ENCODE results near the gene PKDCC.

DNA sequence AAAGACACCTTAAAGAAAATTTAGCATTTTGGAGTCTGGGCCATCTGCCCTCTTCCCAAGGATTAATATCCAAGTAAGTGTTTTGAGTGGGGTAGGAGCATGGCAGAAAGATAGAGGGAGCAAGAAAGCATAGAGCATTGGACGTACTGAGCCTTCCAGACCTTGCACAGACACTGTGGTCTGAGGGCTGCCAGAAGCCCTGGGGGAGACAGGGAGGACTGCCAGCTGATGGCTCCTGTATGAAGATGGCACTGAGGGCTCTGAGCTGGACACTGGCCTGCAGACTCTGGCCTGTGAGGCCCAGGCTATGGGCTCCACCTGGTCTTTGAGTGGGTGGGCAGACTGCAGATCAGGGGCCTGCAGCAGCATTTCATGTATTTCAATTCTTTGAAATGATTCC, 2.9 kb upstream of the PKDCC start:
- no peak for TF ChIP-seq SIX5 (IDR thresholded peaks at IDR 0.05; ENCODE audit: low read depth, low read length, severe bottlenecking)
- TF ChIP-seq PAX5 (IDR thresholded peaks at IDR 0.05; ENCODE audit: borderline replicate concordance, low read depth, low read length) = no peak
- no peak for TF ChIP-seq POLR2A (IDR thresholded peaks at IDR 0.05; ENCODE audit: low read depth, low read length)
- TF ChIP-seq, protein P1, sequence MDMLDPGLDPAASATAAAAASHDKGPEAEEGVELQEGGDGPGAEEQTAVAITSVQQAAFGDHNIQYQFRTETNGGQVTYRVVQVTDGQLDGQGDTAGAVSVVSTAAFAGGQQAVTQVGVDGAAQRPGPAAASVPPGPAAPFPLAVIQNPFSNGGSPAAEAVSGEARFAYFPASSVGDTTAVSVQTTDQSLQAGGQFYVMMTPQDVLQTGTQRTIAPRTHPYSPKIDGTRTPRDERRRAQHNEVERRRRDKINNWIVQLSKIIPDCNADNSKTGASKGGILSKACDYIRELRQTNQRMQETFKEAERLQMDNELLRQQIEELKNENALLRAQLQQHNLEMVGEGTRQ (IDR thresholded peaks at IDR 0.05; ENCODE audit: borderline replicate concordance, low read depth, low read length) = no peak
- TF ChIP-seq, protein P2, sequence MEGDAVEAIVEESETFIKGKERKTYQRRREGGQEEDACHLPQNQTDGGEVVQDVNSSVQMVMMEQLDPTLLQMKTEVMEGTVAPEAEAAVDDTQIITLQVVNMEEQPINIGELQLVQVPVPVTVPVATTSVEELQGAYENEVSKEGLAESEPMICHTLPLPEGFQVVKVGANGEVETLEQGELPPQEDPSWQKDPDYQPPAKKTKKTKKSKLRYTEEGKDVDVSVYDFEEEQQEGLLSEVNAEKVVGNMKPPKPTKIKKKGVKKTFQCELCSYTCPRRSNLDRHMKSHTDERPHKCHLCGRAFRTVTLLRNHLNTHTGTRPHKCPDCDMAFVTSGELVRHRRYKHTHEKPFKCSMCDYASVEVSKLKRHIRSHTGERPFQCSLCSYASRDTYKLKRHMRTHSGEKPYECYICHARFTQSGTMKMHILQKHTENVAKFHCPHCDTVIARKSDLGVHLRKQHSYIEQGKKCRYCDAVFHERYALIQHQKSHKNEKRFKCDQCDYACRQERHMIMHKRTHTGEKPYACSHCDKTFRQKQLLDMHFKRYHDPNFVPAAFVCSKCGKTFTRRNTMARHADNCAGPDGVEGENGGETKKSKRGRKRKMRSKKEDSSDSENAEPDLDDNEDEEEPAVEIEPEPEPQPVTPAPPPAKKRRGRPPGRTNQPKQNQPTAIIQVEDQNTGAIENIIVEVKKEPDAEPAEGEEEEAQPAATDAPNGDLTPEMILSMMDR (IDR thresholded peaks at IDR 0.05 in 2 of 3, conservative IDR thresholded peaks at IDR 0.05 in 1 of 3; ENCODE audit: control insufficient read depth in 2 of 3, extremely low read depth in 1 of 3, insufficient read depth in 1 of 3, low read depth in 3 of 3, low read length in 3 of 3) = no peak
- no peak for TF ChIP-seq SUPT20H (IDR thresholded peaks at IDR 0.05; ENCODE audit: borderline replicate concordance, control insufficient read depth, low read depth, low read length)
- TF ChIP-seq, protein P3, sequence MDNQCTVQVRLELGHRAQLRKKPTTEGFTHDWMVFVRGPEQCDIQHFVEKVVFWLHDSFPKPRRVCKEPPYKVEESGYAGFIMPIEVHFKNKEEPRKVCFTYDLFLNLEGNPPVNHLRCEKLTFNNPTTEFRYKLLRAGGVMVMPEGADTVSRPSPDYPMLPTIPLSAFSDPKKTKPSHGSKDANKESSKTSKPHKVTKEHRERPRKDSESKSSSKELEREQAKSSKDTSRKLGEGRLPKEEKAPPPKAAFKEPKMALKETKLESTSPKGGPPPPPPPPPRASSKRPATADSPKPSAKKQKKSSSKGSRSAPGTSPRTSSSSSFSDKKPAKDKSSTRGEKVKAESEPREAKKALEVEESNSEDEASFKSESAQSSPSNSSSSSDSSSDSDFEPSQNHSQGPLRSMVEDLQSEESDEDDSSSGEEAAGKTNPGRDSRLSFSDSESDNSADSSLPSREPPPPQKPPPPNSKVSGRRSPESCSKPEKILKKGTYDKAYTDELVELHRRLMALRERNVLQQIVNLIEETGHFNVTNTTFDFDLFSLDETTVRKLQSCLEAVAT (IDR thresholded peaks at IDR 0.05) = no peak
